RWPE2 (cell line): Measurements from ENCODE around the gene TFPI.

Source experiments
- ATAC-seq: fragments of 200-7000 bp; cut with Tn5 transposase; 3 replicates; pipeline ENCODE4 v1.9.1; 2021; ENCODE audit warnings: low read depth
- DNase-seq: peaks from one replicate; pipeline ENCODE4 v3.0.0-alpha.2; 2020; ENCODE audit warnings: low spot score
- H3K27ac ChIP-seq: fragments of 450-650 bp; 2 replicates; pipeline ENCODE4 v1.5.1; 2017; ENCODE audit warnings: mild to moderate bottlenecking; ENCODE audit not compliant: poor library complexity, severe bottlenecking
- H3K27me3 ChIP-seq: fragments of 250-450 bp; sonication (Bioruptor Pico); 2 replicates; pipeline ENCODE4 v1.5.1; 2021; ENCODE audit warnings: mild to moderate bottlenecking, moderate library complexity; ENCODE audit not compliant: insufficient read depth, poor library complexity, severe bottlenecking
- H3K36me3 ChIP-seq: fragments of 250-450 bp; sonication (Bioruptor Pico); 2 replicates; pipeline ENCODE4 v1.5.1; 2020; ENCODE audit warnings: low read depth, mild to moderate bottlenecking, moderate library complexity
- H3K4me1 ChIP-seq: fragments of 250-450 bp; sonication (Bioruptor Pico); 2 replicates; pipeline ENCODE4 v1.5.1; 2021; ENCODE audit warnings: mild to moderate bottlenecking, moderate library complexity; ENCODE audit not compliant: insufficient read depth, poor library complexity, severe bottlenecking
- H3K4me3 ChIP-seq: fragments of 250-450 bp; sonication (Bioruptor Pico); 2 replicates; pipeline ENCODE4 v1.5.1; 2021; ENCODE audit warnings: mild to moderate bottlenecking, moderate library complexity; ENCODE audit not compliant: severe bottlenecking
- H3K9me3 ChIP-seq: fragments of 250-450 bp; sonication (Bioruptor Pico); 2 replicates; pipeline ENCODE4 v1.5.1; 2021; ENCODE audit warnings: mild to moderate bottlenecking, moderate library complexity; ENCODE audit not compliant: severe bottlenecking
- CTCF ChIP-seq: fragments of 450-650 bp; IDR thresholded peaks from one replicate; pipeline ENCODE4 v1.5.1; 2017; ENCODE audit warnings: mild to moderate bottlenecking, moderate library complexity; ENCODE audit not compliant: poor library complexity, severe bottlenecking

TFPI gene

GRCh38 chr2:187451510-187451909, 102.7 kb downstream of the TFPI start:
- ATAC-seq (no peak), DNase-seq (no peak)
- Histone ChIP-seq H3K36me3 (no peaks in the 10 kb centered on the region), H3K27me3 (no peaks in the 10 kb centered on the region), H3K27ac (no peak overlapping the region), H3K4me1 (peaks cover 6% of the 10 kb centered on the region), H3K9me3 (no peaks in the 10 kb centered on the region), H3K4me3 (no peak overlapping the region)
- TF ChIP-seq CTCF, result no peak

GRCh38 chr2:187447336-187447735, 106.9 kb downstream of the TFPI start:
- no peak overlapping the region for H3K4me3 ChIP-seq
- H3K27ac ChIP-seq, result no peak overlapping the region
- DNase-seq (no peak), ATAC-seq (no peak)
- no peaks in the 10 kb centered on the region for H3K9me3 ChIP-seq
- no peaks in the 10 kb centered on the region for H3K36me3 ChIP-seq
- no peaks in the 10 kb centered on the region for H3K27me3 ChIP-seq
- peaks cover 9% of the 10 kb centered on the region for H3K4me1 ChIP-seq
- no peak for TF ChIP-seq CTCF

GRCh38 chr2:187446711-187447110, 107.5 kb downstream of the TFPI start:
- no peak for TF ChIP-seq CTCF
- H3K36me3 ChIP-seq, result no peaks in the 10 kb centered on the region
- no peak overlapping the region for H3K4me3 ChIP-seq
- no peaks in the 10 kb centered on the region for H3K27me3 ChIP-seq
- no peaks in the 10 kb centered on the region for H3K9me3 ChIP-seq
- no peak for DNase-seq
- no peak for ATAC-seq
- peaks cover 9% of the 10 kb centered on the region for H3K4me1 ChIP-seq
- H3K27ac ChIP-seq, result no peak overlapping the region

- no peaks in the 10 kb centered on the region for H3K27me3 ChIP-seq
- ATAC-seq, result no peak
- no peaks in the 10 kb centered on the region for H3K9me3 ChIP-seq
- H3K4me3 ChIP-seq, result no peak overlapping the region
- no peaks in the 10 kb centered on the region for H3K36me3 ChIP-seq
- TF ChIP-seq CTCF, result no peak
- no peak overlapping the region for H3K27ac ChIP-seq
- DNase-seq, result no peak
- H3K4me1 ChIP-seq, result peaks cover 9% of the 10 kb centered on the region
Measured at GRCh38 chr2:187445051-187445450, 109.2 kb downstream of the TFPI start.

GRCh38 chr2:187442778-187443177, 111.5 kb downstream of the TFPI start:
- Histone ChIP-seq H3K27ac (no peak overlapping the region), H3K4me3 (no peak overlapping the region), H3K27me3 (no peaks in the 10 kb centered on the region), H3K9me3 (no peaks in the 10 kb centered on the region), H3K4me1 (peaks cover 6% of the 10 kb centered on the region), H3K36me3 (no peaks in the 10 kb centered on the region)
- ATAC-seq (no peak), DNase-seq (no peak)
- no peak for TF ChIP-seq CTCF
